Ishikawa (cell line): Measurements from ENCODE around the gene EYA3.

Source experiments
- CEBPB ChIP-seq: IDR thresholded peaks from 2 replicates; pipeline ENCODE4 v1.6.1; 2012
- CREB1 ChIP-seq: IDR thresholded peaks from 2 replicates; pipeline ENCODE4 v1.6.1; 2012; ENCODE audit warnings: low read depth
- EGR1 ChIP-seq: IDR thresholded peaks from 2 replicates; pipeline ENCODE4 v1.6.1; 2012
- EP300 ChIP-seq: IDR thresholded peaks from 2 replicates; pipeline ENCODE4 v1.6.1; 2012; ENCODE audit warnings: borderline replicate concordance
- FOXM1 ChIP-seq: IDR thresholded peaks from 2 replicates; pipeline ENCODE4 v1.6.1; 2012; ENCODE audit warnings: low read depth, borderline replicate concordance
- NFIC ChIP-seq: IDR thresholded peaks from 2 replicates; pipeline ENCODE4 v1.6.1; 2012
- RAD21 ChIP-seq: IDR thresholded peaks from 2 replicates; pipeline ENCODE4 v1.6.1; 2012; ENCODE audit warnings: low read depth
- TAF1 ChIP-seq: IDR thresholded peaks from 2 replicates; pipeline ENCODE4 v1.6.1; 2012; ENCODE audit warnings: low read depth, mild to moderate bottlenecking
- TCF12 ChIP-seq: IDR thresholded peaks from 2 replicates; pipeline ENCODE4 v1.6.1; 2012; ENCODE audit warnings: low read depth
- TEAD4 ChIP-seq: IDR thresholded peaks from 2 replicates; pipeline ENCODE4 v1.6.1; 2012
- YY1 ChIP-seq: IDR thresholded peaks from 2 replicates; pipeline ENCODE4 v1.6.1; 2012; ENCODE audit warnings: low read depth
- ZBTB7A ChIP-seq: IDR thresholded peaks from 2 replicates; pipeline ENCODE4 v1.6.1; 2012; ENCODE audit warnings: low read depth
- TF ChIP-seq, protein P1 (sequence below): IDR thresholded peaks from 2 replicates; pipeline ENCODE4 v1.6.1; 2012
- TF ChIP-seq, protein P2 (sequence below): IDR thresholded peaks from 2 replicates; pipeline ENCODE4 v1.6.1; 2012
- TF ChIP-seq, protein P3 (sequence below): IDR thresholded peaks from 2 replicates; pipeline ENCODE4 v1.6.1; 2012; ENCODE audit warnings: low read depth, mild to moderate bottlenecking

Gene EYA3

DNA sequence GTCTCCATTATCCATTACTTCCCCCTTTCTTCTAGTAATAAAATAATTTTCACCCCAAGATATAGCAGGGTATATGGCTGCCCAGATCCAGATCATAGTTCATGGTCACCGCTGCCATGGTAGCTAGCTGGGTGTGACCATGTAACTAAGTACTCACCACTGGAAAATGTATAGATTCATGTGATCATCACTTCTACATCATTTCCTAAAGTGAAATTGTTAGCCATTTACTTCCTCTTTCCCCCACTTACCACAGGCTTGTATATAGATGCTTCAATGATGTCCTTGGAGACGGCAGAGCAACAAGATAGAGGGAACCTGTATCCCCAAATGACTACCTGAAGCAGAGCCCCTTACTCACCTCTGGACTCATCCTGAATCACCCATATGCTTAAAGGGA lies 22.7 kb upstream of the EYA3 start:
- no peak for TF ChIP-seq YY1
- no peak for TF ChIP-seq EGR1
- no peak for TF ChIP-seq EP300
- TF ChIP-seq, protein P1, sequence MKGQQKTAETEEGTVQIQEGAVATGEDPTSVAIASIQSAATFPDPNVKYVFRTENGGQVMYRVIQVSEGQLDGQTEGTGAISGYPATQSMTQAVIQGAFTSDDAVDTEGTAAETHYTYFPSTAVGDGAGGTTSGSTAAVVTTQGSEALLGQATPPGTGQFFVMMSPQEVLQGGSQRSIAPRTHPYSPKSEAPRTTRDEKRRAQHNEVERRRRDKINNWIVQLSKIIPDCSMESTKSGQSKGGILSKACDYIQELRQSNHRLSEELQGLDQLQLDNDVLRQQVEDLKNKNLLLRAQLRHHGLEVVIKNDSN: no peak
- no peak for TF ChIP-seq CEBPB
- no peak for TF ChIP-seq TAF1
- no peak for TF ChIP-seq TEAD4
- TF ChIP-seq, protein P2, sequence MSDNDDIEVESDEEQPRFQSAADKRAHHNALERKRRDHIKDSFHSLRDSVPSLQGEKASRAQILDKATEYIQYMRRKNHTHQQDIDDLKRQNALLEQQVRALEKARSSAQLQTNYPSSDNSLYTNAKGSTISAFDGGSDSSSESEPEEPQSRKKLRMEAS: no peak
- TF ChIP-seq NFIC: no peak

GRCh38 chr1:28110555-28110954 lies 22.1 kb upstream of the EYA3 start:
- TF ChIP-seq EP300 (no peak), YY1 (no peak), TCF12 (no peak), TEAD4 (no peak)

DNA sequence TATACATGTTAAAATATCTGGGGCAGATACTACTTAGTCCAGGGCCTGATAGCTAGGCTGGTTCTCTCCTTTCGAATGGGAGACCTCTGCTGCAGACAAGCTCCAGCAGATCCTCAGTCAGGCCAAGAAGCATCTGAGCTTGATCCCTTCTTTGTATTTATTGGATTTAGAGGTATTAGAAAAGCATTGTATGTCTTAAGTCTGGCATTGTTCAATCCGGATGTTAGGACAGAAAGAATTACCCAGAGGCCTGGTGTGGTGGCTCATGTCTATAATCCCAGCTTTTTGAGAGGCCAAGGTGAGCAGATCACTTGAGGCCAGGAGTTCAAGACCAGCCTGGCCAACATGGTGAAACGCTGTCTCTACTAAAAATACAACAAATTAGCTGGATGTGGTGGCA lies 21.2 kb upstream of the EYA3 start:
- no peak for TF ChIP-seq TEAD4
- no peak for TF ChIP-seq TAF1
- TF ChIP-seq, protein P3, sequence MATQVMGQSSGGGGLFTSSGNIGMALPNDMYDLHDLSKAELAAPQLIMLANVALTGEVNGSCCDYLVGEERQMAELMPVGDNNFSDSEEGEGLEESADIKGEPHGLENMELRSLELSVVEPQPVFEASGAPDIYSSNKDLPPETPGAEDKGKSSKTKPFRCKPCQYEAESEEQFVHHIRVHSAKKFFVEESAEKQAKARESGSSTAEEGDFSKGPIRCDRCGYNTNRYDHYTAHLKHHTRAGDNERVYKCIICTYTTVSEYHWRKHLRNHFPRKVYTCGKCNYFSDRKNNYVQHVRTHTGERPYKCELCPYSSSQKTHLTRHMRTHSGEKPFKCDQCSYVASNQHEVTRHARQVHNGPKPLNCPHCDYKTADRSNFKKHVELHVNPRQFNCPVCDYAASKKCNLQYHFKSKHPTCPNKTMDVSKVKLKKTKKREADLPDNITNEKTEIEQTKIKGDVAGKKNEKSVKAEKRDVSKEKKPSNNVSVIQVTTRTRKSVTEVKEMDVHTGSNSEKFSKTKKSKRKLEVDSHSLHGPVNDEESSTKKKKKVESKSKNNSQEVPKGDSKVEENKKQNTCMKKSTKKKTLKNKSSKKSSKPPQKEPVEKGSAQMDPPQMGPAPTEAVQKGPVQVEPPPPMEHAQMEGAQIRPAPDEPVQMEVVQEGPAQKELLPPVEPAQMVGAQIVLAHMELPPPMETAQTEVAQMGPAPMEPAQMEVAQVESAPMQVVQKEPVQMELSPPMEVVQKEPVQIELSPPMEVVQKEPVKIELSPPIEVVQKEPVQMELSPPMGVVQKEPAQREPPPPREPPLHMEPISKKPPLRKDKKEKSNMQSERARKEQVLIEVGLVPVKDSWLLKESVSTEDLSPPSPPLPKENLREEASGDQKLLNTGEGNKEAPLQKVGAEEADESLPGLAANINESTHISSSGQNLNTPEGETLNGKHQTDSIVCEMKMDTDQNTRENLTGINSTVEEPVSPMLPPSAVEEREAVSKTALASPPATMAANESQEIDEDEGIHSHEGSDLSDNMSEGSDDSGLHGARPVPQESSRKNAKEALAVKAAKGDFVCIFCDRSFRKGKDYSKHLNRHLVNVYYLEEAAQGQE: no peak
- TF ChIP-seq ZBTB7A: no peak
- TF ChIP-seq, protein P2: no peak
- no peak for TF ChIP-seq YY1
- TF ChIP-seq TCF12: no peak
- TF ChIP-seq, protein P1: no peak
- TF ChIP-seq RAD21: no peak
- no peak for TF ChIP-seq CREB1
- no peak for TF ChIP-seq FOXM1
- TF ChIP-seq EGR1: no peak
- no peak for TF ChIP-seq EP300
- TF ChIP-seq CEBPB: no peak
- TF ChIP-seq NFIC: no peak

GRCh38 chr1:28108001-28108400 lies 19.6 kb upstream of the EYA3 start:
- TF ChIP-seq EGR1: no peak
- TF ChIP-seq EP300: no peak
- TF ChIP-seq YY1: no peak
- TF ChIP-seq RAD21: no peak
- TF ChIP-seq ZBTB7A: no peak
- no peak for TF ChIP-seq CEBPB
- TF ChIP-seq NFIC: no peak
- TF ChIP-seq FOXM1: no peak
- TF ChIP-seq, protein P1: no peak
- no peak for TF ChIP-seq CREB1
- no peak for TF ChIP-seq TEAD4
- no peak for TF ChIP-seq TAF1
- TF ChIP-seq TCF12: no peak
- TF ChIP-seq, protein P3: no peak
- TF ChIP-seq, protein P2: no peak

DNA sequence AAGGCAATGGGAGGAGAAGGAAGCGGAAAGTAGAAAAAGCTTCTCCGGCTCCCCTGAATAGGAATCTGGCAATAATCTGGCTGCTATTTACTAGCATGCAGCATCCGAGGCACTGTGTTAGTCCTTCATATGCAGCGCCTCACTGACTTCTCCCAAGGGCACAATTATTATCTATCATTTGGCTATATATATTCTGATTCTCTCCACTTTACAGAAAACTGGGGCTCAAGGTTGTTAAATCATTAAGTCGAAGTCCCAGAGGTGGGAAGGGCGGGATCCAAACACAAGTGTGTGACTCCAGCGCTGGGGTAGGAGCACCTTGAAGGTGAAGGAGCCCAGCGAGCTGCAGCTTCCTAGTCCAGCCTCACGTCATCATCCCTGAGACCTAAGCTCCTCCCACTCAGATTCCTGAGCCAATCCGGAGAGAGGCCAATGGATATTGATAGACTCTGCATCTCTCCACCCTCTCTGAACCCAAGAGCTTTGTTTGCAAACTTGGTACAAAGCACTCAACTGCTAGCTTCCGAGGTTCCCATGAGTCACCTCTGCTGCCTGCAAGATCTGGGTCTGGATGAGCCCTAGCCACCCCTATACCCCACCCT lies 16.6 kb upstream of the EYA3 start:
- TF ChIP-seq, protein P1: no peak
- TF ChIP-seq TEAD4 (no peak), RAD21 (no peak), EP300 (no peak), EGR1 (no peak), CREB1 (no peak), FOXM1 (no peak), ZBTB7A (no peak), CEBPB (no peak), TAF1 (no peak), TCF12 (no peak), NFIC (no peak), YY1 (no peak)
- TF ChIP-seq, protein P3: no peak
- TF ChIP-seq, protein P2: no peak; the same call in 1 of the 2 replicates
